HCT116 (cell line): ENCODE data around the gene EFCAB13.

Experiments used
- CTCF ChIP-seq, 3 experiments: fragments of 200-600 bp in 1 of 3; sonication (generic) in 1 of 3; IDR thresholded peaks in 2 of 3; conservative IDR thresholded peaks in 1 of 3; 2 replicates each; pipeline ENCODE4 v1.5.1; 2012 to 2017; ENCODE audit warnings: low read depth in 2 of 3, low read length in 2 of 3, antibody characterized with exemption in 1 of 3, borderline replicate concordance in 1 of 3, control low read depth in 1 of 3, mild to moderate bottlenecking in 1 of 3, mixed read lengths in 1 of 3, mixed run types in 1 of 3, moderate library complexity in 1 of 3; ENCODE audit not compliant: insufficient read depth in 1 of 3
- EZH2phosphoT487 ChIP-seq: fragments of 200-600 bp; IDR thresholded peaks from 2 replicates; pipeline ENCODE4 v1.6.1; 2018; ENCODE audit warnings: antibody characterized with exemption, borderline replicate concordance
- POLR2A ChIP-seq: IDR thresholded peaks from 2 replicates; pipeline ENCODE4 v1.7.0; 2011; ENCODE audit warnings: borderline replicate concordance; ENCODE audit not compliant: insufficient read depth, insufficient read length; ENCODE audit errors: extremely low read depth
- POLR2AphosphoS5 ChIP-seq: IDR thresholded peaks from 2 replicates; pipeline ENCODE4 v1.6.1; 2011; ENCODE audit warnings: mild to moderate bottlenecking, low read depth, low read length, moderate library complexity
- RAD21 ChIP-seq: IDR thresholded peaks from 2 replicates; pipeline ENCODE4 v1.6.1; 2012; ENCODE audit warnings: low read depth, mild to moderate bottlenecking
- SIN3A ChIP-seq: IDR thresholded peaks from 2 replicates; pipeline ENCODE4 v1.6.1; 2012; ENCODE audit warnings: low read depth
- SRF ChIP-seq: IDR thresholded peaks from 2 replicates; pipeline ENCODE4 v1.6.1; 2012; ENCODE audit warnings: low read depth

DNA sequence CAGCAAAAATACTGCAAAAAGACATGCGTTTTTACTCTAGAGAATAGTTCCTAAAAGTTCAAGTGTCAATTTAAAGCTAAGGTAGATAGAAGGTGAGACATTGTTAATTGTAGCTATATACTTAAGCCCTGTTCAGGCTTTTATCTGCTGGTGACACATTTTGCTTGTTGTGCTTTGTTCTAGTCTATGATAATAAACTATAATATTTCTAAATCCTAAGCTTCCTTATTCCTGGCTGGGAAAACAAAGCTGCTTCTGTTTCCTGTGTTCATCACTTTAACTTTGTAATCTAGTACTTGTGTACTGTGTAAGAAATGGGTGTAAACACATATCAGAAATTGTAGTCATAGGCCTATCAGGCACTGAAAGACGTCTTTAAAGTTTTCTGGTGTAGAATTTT, 77.3 kb downstream of the EFCAB13 start:
- TF ChIP-seq EZH2phosphoT487 = no peak
- TF ChIP-seq POLR2A = no peak
- TF ChIP-seq CTCF (IDR thresholded peaks at IDR 0.05 in 2 of 3, conservative IDR thresholded peaks at IDR 0.05 in 1 of 3; ENCODE audit: borderline replicate concordance in 1 of 3, insufficient read depth in 1 of 3, low read depth in 2 of 3, low read length in 2 of 3) = no peak
- TF ChIP-seq SIN3A = no peak
- TF ChIP-seq SRF = no peak
- no peak for TF ChIP-seq RAD21
- TF ChIP-seq POLR2AphosphoS5 = no peak
